HG03159 (cell line): ENCODE measurements around the gene CMTM2.

Experiments
- ATAC-seq: cut with Tn5 transposase; IDR thresholded peaks from one replicate; pipeline ENCODE4 v1.9.1; 2021; ENCODE audit warnings: mild to moderate bottlenecking, moderate library complexity; ENCODE audit not compliant: unreplicated experiment

Gene CMTM2, protein sequence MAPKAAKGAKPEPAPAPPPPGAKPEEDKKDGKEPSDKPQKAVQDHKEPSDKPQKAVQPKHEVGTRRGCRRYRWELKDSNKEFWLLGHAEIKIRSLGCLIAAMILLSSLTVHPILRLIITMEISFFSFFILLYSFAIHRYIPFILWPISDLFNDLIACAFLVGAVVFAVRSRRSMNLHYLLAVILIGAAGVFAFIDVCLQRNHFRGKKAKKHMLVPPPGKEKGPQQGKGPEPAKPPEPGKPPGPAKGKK

DNA sequence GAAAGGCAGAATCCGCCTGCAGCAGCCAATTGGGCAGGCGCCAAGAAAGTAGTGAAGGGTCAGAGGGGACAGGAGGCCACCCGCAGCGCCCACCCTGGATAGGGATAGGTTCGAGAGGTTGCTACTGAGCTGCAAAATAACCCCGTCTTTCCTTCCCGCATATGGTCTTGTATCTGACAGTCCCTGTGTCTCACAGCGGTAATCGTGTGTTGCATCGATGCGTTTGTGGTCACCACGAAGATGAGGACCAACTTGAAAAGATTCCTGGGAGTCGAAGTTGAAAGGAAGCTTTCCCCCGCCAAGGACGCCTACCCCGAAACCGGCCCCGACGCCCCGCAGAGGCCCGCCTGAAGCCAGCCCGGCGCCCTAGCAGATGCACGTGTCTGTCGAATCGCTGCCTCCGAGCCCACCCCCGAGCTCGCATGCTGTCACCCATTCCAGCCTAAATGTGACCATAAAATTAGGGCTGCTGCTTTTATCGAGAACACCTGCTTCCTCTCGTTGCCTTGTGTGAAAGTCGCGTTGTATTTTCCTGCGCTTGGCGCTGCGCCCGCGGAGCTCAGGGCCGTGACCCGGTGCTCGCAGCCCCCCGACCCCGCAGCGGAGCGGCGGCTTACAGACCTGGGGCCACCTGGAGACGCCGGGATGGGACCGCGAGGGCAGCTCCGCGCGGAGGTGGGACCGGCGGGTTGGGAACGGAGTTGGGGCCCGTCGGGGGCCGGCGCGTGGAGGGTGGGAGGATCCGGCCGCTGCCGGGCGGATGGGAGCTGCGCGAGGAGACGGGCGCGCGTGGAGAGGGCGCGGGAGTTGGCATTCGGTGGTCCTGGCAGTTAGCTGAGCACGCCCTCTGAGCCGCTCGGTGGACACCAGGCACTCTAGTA lies at the start of gene CMTM2:
Gene CMTM2 (plus strand): TSS at position 813 of the 881 bp plus-strand sequence. CDS start 145 bp downstream, outside the sequence.
- no peak for ATAC-seq

DNA sequence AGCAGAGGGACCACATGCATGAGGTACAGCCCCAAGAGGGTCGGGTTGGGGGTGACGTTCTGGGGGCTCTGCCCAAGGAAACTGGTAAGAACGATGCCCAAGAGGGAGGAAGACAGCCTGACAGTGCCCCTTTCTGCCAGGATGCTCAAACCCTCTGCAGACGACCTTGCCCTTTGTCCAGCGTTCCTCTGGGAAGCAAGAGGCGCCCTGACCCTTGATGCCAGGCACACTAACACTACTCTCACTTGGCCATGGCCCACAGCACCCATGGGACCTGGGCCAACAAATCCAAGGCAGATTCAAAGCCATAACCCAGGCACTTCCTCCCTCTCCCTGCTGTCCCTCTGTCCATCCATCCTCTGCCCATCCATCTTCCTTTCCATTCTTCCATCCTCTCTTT lies 49.8 kb upstream of the CMTM2 start:
- ATAC-seq = no peak

DNA sequence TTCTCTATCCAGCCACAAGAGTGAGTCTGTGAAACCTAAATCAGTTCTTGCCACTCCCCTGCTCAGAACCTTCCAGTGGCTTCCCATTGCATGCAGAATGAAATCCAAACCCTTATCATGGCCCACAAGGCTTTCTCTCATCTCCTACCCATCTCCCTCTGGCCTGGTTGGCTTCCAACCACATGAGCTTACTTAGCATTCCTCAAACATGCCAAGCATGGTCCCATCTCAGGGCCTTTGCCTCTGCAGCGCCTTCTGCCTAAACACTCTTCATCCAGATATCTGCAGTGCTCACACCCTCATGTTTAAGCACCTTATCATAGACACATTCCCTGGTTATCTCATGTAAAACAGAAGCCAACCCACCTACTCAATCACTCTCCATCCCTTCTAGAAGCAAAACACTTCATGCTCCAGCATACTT lies 44.9 kb upstream of the CMTM2 start:
- no peak for ATAC-seq

DNA sequence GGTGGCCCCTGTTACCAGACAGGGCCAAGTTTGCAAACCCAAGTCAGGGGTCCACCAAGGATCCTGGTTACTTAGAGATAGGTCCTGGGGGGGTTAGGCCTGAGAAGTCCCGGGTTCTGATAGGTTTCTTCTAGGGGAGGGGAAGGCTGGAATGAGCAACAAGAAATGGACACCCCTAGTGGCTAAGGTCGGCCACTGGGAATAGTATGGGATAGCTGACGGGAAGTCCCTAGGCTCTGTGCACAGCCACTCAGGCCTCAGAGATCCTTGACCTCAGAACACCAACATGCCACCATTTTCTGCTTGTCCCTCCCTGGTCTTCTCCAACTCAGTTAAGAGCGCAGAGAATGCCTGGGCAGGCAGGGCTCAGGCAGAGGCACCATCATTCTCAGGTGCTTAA lies 42.7 kb upstream of the CMTM2 start:
- no peak for ATAC-seq

DNA sequence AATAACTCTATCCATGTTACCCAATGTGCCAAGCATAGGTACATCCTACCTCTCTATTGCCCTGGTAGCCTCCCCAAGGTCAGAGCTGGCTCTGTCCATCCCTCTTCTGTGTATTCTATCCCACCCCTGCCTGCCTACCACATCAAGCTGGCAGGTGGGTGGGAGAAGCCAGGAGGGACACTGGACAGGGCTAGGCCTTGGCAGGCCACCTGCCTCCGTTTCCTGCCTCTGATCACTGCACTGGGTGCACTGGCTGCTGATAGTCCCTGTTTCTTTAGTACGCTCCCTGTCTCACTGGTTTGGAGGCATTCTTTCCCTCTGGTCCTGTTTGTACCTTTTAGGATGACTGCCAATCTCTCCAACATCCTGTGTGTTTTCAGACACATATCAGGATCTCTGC lies 42.0 kb upstream of the CMTM2 start:
- ATAC-seq = no peak

DNA sequence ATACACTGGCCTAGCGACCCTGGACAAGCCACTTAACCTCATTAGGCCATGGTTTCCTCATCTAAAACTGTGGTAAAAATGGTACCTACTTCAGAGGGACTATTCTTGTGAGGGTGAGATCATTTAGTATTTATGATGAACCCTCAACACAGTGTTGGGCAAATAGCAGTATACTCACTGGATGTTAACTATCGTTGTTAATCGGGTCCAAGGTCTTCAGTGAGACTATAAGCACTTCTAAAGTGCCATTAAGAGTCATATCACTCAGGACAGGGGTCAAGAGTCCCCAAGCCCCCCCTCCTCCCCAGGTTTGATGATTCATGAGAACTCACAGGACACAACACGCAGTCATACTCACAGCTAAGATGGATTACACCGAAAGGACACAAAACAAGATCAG lies 40.4 kb upstream of the CMTM2 start:
- no peak for ATAC-seq

DNA sequence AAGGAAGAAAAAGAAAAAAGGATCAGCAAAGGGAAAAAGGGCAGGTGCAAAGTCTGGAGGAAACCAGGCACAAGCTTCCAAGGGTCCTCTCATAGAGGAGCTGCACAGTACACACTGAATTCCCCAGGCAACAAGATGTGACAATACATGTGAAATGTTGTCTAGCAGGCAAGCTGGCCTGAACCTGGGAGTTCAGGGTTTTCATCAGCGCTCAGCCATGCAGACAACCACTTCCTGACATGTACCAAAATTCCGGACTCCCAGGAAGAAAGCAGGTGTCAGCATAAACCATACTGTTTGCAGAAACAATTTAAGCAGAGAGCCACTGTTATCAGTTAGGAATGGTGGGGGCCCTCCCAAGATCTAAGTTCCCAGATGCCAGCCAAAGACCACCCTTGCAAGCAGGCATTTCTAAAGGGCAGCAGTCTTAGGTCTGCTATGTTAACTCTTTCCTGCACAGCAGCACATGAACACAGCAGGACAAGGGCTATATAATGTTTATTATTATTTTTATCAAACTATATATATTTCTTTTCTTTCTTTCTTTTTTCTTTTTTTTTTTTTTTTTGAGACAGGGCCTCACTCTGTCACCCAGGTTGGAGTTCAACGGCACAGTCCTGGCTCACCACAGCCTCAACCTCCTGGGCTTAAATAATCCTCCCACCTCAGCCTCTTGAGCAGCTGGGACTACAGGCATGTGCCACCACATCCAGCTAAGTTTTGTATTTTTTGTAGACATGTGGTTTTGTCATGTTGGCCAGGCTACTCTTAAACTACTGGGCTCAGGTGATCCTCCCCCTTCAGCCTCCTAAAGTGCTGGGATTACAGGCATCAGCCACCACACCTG lies 39.4 kb upstream of the CMTM2 start:
- ATAC-seq = no peak

DNA sequence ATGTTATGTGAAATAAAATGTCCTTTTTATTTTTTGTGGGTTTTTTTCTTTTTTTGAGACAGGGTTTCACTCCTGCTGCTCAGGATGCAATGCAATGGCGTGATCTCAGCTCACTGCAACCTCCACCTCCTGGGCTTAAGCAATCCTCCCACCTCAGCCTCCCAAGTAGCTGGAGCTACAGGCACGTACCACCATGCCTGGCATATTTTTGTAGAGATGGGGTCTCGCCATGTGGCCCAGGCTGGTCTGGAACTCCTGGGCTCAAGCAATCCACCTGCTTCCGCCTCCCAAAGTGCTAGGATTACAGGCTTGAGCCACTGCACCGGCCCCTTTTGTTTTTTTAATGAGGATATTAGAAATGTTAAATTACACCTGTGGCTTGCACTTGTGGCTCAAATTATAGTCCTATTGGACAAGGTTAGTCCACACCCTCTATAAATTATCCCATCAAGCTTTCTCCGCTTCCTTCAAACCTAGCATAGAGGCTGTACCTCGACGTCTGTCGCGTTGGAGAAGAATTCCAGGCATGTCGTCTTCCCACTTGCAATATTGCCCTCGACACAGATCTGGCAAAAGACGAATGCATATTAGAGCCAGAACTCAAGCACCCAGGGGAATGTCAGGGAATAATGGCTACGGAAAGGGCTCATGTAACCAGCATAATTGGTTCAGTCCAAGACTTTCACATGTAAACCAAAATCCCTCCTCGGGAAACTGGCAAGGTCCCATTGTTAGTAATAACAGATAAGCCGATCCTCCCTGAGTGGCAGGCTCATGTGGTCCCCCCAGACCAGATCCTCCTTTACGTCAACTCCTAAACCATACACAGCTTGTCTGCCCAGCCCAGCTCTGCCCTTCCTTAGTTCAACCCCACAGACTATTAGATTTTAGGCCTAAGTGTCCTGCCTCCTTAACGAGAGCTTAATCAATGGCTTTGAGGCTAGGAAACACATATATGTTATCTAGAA lies 37.6 kb upstream of the CMTM2 start:
- no peak for ATAC-seq

DNA sequence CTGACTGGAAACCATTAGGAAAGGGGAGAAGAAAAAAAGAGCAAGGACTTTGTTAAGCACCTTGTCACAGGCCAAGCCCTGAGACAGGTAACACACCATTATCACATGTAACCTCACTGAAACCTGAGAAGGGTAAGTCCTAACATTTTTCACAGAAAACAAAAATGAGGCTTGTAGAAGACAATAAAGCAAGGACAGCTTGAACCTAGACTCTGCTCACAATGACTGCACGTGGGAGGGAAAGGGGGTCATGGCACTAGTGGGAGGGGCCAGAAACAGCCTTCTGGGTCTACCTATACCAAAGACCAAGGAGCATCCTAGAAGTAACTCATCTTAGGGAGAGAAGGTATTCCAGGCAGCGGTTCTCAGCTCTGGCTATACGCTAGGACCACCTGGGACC lies 36.9 kb upstream of the CMTM2 start:
- ATAC-seq = no peak

DNA sequence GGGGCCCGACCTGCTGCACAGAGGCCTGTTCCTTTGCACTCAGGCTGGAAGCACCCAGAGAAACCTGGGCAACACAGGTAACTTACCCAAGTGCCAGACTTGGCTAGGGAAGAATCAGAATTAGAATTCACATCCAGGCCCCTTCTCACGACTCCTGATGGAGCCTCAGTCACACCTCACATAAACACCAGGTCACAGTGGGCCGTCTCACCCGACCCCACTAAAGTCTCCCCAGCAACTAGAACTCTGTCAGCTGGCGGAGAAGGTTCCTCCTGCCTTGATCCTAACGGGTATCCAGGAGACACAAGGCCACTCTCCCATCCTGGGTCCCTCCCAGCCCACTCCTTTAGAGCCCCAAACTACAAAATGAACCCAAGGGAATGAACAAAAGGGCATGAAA lies 35.7 kb upstream of the CMTM2 start:
- no peak for ATAC-seq

DNA sequence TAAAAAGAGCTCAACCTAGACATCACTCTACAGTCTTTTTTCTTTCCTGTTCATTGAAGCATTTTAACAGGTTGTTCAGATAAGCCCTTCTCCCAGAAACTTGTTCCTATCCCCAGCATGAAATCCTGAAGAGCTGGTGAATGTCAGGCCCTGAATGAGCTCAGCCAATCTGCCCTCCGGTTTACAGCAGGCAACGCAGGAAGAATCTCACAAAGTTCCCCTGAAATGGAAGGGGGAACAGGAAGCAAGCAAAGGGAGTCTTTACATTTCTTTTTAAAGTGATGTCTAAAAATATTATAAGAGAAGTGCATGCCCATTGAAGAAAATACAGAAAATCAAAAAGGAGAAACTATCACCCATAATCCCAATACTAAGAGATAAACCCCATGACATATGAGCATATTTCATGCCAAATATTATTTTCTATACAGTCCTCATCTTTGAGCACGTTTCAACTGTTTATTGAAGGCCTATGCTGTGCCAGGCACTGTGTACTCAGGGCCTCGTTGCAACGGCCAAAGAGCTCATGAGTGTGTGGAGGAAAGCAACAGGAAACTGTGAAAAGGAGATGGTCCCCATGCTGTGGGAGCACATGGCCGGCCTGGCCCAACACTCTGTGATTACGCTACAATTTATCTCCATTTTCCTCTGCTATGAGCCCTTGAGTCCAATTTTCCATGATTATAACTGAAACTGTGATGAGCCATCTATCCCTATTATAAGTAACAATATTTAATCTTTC lies 35.1 kb upstream of the CMTM2 start:
- ATAC-seq = no peak

DNA sequence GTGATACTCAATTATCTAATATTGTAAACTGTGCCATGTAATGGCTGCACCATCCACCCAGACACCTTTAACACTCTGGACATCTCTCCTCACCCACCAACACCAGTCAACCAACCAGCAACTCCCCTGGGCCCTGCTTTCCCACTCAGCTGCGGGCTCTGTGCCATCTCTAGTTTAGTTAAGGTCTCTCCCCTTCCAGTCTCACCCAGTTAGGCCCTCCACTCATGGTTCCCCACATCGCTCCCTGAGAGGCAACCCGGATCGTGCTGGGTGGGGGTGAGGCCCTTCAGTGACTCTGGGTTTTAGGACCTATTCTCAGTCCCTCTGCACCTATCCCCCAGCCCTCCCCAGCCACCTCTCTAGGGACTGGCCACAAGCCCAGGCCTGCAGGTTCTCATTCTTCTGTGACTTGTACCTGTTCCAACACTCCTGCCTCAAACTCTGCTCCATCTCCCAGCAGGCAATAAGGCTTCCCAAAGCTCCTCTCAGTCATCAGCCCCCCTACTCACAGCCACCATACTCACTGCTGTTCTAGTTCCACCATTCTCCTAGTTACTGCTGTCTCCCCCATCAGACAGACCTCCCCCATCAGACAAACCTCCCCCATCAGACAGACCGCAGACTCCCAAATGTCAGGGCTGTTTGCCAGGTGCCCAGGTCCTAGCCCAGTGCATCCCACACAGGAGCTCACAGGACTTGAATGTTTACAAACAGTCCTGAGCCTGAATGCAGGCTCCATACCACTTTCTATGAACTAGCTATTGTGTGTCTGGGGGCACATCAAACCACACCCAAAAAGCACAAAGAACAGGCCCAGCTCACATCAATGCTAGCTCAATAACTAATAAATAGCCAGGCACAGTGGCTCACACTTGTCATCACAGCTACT lies 31.9 kb upstream of the CMTM2 start:
- no peak for ATAC-seq

DNA sequence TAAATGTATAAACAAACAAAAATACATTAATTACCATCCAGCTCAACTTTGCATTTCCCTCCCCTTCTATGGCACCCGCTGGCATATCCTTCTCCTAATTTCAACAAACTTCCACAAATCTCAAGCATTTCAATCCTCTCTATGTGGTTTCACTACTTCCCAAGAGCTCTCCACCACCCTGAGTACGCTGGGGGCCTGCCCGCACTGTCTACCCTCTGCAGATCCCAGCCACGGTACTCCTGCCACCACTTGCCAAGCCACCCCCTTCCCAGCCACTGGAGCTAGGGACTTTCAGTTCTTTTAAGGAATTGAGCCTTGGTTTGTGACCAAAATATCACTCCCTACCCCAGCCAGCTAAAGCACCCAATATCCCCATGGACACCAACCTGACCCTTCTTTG lies 31.2 kb upstream of the CMTM2 start:
- ATAC-seq = no peak

DNA sequence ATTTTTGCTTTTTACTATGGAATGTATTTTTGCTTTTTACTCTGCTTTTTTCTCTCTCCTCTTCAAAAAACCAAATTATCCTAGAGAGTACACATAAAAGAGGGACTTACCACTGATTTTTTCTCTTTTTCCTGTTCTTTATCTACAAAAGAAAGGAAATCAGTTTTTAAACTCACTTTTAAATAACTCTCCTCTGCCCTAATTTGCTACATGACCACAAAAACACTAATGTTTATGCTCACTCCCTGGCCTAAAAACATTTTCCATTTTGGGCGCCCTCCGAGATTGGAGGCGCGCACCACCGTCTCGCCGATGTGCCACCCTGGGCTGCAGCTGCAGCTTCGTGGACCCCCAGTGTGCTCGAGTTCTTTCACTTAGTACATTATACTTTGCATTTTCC lies 30.4 kb upstream of the CMTM2 start:
- no peak for ATAC-seq

DNA sequence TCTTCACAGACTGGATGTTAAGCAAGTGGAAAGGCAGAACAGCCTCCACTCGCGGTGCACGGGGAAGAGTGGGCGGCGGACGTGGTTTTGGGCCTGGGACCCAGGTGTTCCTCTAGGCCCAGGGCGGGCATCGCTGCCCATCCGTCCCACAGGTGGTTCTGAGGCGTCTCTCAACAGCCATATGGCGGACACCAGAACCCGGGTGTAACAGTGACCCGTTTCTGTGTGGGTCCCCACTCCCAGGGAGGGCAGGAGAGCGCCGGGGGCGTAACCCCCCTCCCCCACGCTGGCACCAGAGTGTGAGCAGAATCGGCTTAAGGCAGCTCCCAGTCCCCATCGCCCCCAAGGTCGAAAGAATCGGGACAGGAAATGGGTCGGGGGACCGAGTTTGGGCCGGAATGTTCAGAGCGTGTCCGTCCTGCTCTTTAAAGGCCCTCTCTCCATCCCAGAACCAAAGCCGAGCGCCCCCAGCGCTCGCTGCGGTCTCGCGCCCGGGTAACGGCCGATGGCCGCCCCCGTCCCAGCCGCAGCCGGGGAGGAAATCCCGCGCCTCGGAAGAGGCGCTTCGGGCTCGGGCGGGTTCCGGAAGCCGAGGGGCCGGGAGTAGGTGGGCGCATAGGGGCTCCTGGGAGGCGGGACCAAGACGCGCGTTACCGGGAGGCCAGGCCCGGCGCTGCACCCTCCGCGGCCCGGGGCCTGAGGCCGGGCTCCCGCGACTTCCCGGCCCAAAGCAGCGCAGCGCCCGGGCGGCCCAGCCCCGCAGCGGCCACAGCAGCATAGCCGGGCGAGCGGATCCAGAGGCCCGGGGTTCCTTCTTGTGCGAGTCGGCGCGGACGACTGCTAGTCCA lies 29.8 kb upstream of the CMTM2 start, which contains the start of gene TK2:
Gene TK2 (minus strand): TSS at position 839 of the 848 bp plus-strand sequence. CDS start 61 bp downstream, at position 778.
- ATAC-seq = no peak

DNA sequence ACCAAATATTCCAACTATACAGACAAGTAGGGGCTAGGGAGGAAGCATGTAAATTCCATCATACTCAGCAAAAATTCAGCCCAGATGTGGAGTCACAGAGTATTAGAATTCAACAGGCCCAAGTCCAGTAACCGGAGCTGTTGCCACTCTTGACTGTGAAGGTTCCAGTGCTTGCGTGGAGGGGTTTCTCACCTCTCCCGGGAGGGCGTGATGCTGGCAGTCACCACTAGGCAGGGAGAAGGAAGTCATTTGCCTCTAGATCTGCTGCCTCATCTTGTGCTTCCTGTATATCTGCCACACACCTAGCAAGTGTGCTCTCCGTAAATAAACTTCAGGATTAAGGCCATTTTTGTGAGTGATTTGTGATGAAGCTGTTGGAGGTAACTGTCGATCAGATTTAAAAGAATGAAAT lies 27.9 kb upstream of the CMTM2 start:
- ATAC-seq = no peak

DNA sequence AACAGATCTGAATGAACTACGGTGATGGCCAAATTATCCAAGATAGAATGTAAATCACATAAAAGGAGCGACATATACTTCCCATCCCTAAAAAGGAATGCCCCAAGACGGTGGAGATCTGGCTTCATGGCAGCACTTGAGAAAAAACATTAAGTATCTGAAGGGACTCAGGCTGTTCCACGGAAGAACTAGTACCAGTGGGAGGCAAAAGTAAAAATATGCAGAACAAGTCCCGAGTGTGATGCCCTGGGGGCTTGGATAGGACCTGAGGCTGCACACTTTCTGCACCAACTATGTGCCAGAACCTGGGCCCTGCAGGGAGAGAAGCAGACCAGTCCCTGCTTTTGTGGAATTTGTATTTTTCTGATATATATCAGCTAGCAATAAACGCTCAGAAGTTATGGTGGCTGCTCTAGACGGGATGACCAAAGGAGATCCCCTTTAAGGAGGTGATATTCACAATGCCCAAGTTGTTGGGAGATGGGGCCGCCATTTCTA lies 27.4 kb upstream of the CMTM2 start:
- ATAC-seq = no peak
